Prostate gland (tissue), 2 donors: ENCODE results near the gene COL5A1. TPM values are rescaled to one million over a fixed set of nuclear protein-coding genes. Genes with fewer than 3 reads are reported as not detected.

ENCODE experiments used
- DNase-seq: peaks from one replicate; pipeline ENCODE4 v3.0.0-alpha.2; 2019; ENCODE audit warnings: low spot score
- H3K27ac ChIP-seq, 2 donors: fragments of 200-600 bp; sonication (generic); 2 replicates each; pipeline ENCODE4 v1.5.1; 2017 to 2019
- H3K27me3 ChIP-seq: fragments of 200-600 bp; sonication (generic); replicated peaks from 2 replicates; pipeline ENCODE4 v1.5.1; 2019; ENCODE audit not compliant: insufficient read depth
- H3K36me3 ChIP-seq, 2 donors: fragments of 200-600 bp; sonication (generic); 1 replicate in 1 of 2; 2 replicates in 1 of 2; pipeline versions ENCODE4 v1.5.1 to v1.8.1; 2017 to 2019
- H3K4me1 ChIP-seq: fragments of 200-600 bp; sonication (generic); replicated peaks from 2 replicates; pipeline ENCODE4 v1.5.1; 2019
- H3K4me3 ChIP-seq, 2 donors: fragments of 200-600 bp; sonication (generic); 2 replicates each; pipeline ENCODE4 v1.5.1; 2017 to 2019
- H3K9me3 ChIP-seq: fragments of 200-600 bp; sonication (generic); 2 replicates; pipeline ENCODE4 v1.5.1; 2017
- CTCF ChIP-seq, 4 experiments: fragments of 200-600 bp in 2 of 4; fragments of 450-650 bp in 2 of 4; sonication (generic) in 2 of 4; IDR thresholded peaks; 1 replicate in 3 of 4; 2 replicates in 1 of 4; pipeline ENCODE4 v1.5.1; 2016 to 2019; ENCODE audit warnings: antibody characterized with exemption in 4 of 4, mild to moderate bottlenecking in 2 of 4, moderate library complexity in 2 of 4
- POLR2A ChIP-seq: fragments of 450-650 bp; IDR thresholded peaks from one replicate; pipeline ENCODE4 v1.6.1; 2016; ENCODE audit warnings: antibody characterized with exemption, mild to moderate bottlenecking
- POLR2AphosphoS5 ChIP-seq: sonication (generic); formaldehyde crosslinking; IDR thresholded peaks from one replicate; pipeline ENCODE4 v1.6.1; 2017; ENCODE audit warnings: antibody characterized with exemption
- WGBS: methylation state at CpG from one replicate; pipeline ENCODE4 v1.1.5; 2018; 5-methylcytosine and 5-hydroxymethylcytosine counted together
- intact Hi-C: fragments of 100-400 bp; cut with DNase I; formaldehyde crosslinking; loops from one replicate; pipeline ENCODE4 v1.14.2; 2022
- total RNA-seq, 2 donors: library from RNA; depleted of rRNA; stranded (reverse); fragments of >200 nt; gene quantifications; one replicate each; pipeline ENCODE4 v1.1.0, GENCODE V29; 2016

Gene COL5A1
- total RNA-seq, 2 donors from 2014 or later: 16.9 to 36.0 TPM

- WGBS: 89% methylated on average over 1 of the region's 1 CpG
- H3K4me1 ChIP-seq: no peaks in the 10 kb centered on the region
- H3K27me3 ChIP-seq: no peaks in the 10 kb centered on the region
- H3K9me3 ChIP-seq: no peaks in the 10 kb centered on the region
- DNase-seq: no peak
- no peak overlapping the region for H3K27ac ChIP-seq
- intact Hi-C loops: no loop called here
- H3K4me3 ChIP-seq: no peak overlapping the region
- TF ChIP-seq POLR2AphosphoS5 (no peak), CTCF (IDR thresholded peaks at IDR 0.05) (no peak), POLR2A (no peak)
- H3K36me3 ChIP-seq: no peaks in the 10 kb centered on the region
These were observed 85.1 kb downstream of the COL5A1 start for GRCh38 chr9:134726722-134727034.

- WGBS: 84% methylated on average over 29 of the region's 29 CpGs
- Histone ChIP-seq H3K4me1 (no peaks in the 10 kb centered on the region), H3K9me3 (no peaks in the 10 kb centered on the region), H3K4me3 (no peak overlapping the region), H3K27ac (no peak overlapping the region), H3K27me3 (no peaks in the 10 kb centered on the region), H3K36me3 (no peaks in the 10 kb centered on the region)
- no peak for DNase-seq
- no peak for TF ChIP-seq POLR2AphosphoS5
- no peak for TF ChIP-seq CTCF (IDR thresholded peaks at IDR 0.05)
- no peak for TF ChIP-seq POLR2A
- intact Hi-C loops: no loop called here
These were observed 86.6 kb downstream of the COL5A1 start for GRCh38 chr9:134728021-134728795.

DNA sequence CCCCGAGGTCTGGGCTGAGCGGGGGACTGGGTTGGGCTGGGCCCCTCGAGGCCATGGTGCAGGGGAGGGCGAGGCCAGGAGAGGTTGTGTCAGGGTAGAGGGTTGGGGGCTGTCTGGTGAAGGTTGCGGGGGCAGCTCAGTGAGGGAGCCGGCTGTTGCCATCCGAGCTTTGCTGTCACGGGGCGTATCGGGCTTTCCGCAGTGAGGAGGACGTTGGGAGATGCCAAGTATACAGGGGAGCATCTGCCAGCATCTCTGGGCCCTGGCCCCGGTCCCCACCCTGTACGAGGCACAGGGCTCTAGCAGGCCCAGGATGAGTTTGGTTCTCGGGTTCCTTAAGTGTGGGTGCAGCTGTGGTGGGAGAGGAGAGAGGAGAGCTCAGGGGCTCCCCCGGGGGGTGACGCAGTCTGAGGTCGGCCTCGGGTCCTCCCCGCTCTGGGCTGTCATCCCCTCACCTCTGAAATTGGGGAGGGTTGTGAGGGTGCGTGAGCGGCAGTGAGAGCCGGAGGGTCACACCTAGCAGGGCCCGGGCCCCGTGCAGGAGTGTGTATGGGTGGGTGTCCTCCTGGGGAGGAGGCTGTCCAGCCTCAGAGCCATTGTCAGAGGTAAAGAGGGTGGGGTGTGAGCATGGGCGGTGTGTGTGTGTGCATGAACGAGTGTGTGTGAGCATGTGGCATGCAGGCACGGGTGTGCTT lies 87.3 kb downstream of the COL5A1 start:
- TF ChIP-seq POLR2A (no peak), CTCF (IDR thresholded peaks at IDR 0.05) (no peak), POLR2AphosphoS5 (no peak)
- Histone ChIP-seq H3K36me3 (no peaks in the 10 kb centered on the region), H3K9me3 (no peaks in the 10 kb centered on the region), H3K27ac (no peak overlapping the region), H3K4me3 (no peak overlapping the region), H3K27me3 (no peaks in the 10 kb centered on the region), H3K4me1 (no peaks in the 10 kb centered on the region)
- DNase-seq: no peak
- 84% methylated on average over 28 of the region's 28 CpGs for WGBS
- intact Hi-C loops: no loop called here

GRCh38 chr9:134730011-134730760 lies 88.6 kb downstream of the COL5A1 start:
- H3K27ac ChIP-seq: no peak overlapping the region
- TF ChIP-seq POLR2AphosphoS5 (no peak), CTCF (IDR thresholded peaks at IDR 0.05) (no peak), POLR2A (no peak)
- WGBS: 87% methylated on average over 23 of the region's 23 CpGs
- H3K27me3 ChIP-seq: no peaks in the 10 kb centered on the region
- intact Hi-C loops: loop anchor here (5.0 kb wide), 2 partner anchors 68 to 88 kb away; partner anchors contain the start of gene COL5A1
- no peak for DNase-seq
- no peaks in the 10 kb centered on the region for H3K36me3 ChIP-seq
- H3K4me3 ChIP-seq: no peak overlapping the region
- no peaks in the 10 kb centered on the region for H3K9me3 ChIP-seq
- H3K4me1 ChIP-seq: no peaks in the 10 kb centered on the region
